ENCODE measurements around the gene KRT38.
"Not testable (repeated sequence)": the region's sequence is repeated elsewhere in the genome, so short reads cannot be mapped to it uniquely, and the experiment has no call there.

Gene KRT38

DNA sequence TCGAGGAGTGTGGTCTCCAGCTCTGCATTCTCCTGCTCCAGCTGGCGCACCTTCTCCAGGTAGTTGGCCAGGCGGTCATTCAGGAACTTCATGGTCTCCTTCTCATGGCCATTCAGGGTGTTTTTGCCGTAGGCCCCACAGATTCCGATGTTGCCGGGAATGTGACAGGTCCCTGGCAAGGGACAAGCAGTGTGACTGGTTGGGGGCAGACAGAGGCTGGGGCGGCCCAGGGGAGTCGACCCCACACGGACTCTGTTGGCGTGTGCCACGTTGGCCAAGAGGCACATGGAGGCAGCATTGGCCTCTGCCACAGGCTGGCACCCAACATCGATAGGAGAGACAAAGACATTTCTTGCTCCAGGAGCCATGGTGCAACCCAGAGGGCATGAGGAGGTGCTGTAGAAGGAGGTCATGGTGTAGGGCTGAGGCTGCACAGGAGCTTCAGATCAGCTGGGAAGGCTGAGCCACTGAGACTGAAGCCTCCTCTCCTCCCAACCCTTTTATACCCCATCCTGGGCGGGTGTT lies 16.6 kb downstream of the KRT38 start, which contains the start of gene KRT37:
Gene KRT37, minus strand, starts transcription at position 475 of the 525 bp plus-strand sequence. Its CDS starts 62 bp downstream, at position 413.
- DNase-seq, result no peak
- no peak for TF ChIP-seq GATA1 (IDR thresholded peaks at IDR 0.05; ENCODE audit: low read depth, low read length)
- TF ChIP-seq POLR2A (IDR thresholded peaks at IDR 0.05; ENCODE audit: low read length), result no peak

DNA sequence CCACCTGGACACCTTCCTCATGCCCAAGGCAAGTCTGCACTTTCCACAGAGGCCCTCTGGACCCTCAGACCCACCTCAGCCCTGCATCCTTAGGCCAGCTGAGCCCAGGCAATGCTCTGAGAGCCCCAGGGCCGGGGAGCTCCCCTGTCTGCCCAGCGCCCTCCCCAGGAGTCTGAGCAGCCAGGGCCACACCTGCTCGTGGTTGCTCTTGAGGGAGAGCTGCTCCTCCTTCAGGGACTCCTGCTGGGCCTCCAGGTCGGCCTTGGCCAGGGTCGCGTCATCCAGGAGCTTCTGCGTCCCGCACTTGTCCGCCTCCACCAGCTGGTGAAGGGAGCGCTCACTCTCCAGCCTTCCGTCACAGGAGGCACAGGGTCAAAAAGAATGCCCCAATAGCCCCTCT lies 18.2 kb downstream of the KRT38 start:
- not testable (repeated sequence) for DNase-seq

DNA sequence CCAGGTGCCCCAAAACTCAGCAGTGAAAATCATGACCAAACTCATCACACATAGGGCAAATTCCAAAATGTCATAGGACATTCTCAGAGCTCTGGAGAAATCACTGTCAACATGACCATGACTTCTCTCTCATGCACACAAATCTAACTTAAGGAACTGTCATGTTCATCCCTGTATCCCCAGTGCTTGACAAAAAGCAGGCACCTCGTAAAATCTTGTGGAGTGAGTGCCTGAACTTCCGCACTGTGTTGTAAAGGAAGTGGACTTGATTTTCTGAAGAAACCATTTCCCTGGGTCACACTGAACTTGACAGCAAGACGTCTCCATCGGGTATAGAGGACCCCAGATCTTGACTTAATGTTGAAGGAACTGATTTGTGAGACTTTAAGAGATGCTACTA lies 19.2 kb downstream of the KRT38 start:
- no peak for TF ChIP-seq POLR2A (IDR thresholded peaks at IDR 0.05; ENCODE audit: low read length)
- no peak for TF ChIP-seq GATA1 (IDR thresholded peaks at IDR 0.05; ENCODE audit: low read depth, low read length)
- DNase-seq, result no peak

GRCh38 chr17:41421116-41421515 lies 19.7 kb downstream of the KRT38 start:
- no peak for DNase-seq
- TF ChIP-seq POLR2A (IDR thresholded peaks at IDR 0.05; ENCODE audit: low read length) (no peak), GATA1 (IDR thresholded peaks at IDR 0.05; ENCODE audit: low read depth, low read length) (no peak)

DNA sequence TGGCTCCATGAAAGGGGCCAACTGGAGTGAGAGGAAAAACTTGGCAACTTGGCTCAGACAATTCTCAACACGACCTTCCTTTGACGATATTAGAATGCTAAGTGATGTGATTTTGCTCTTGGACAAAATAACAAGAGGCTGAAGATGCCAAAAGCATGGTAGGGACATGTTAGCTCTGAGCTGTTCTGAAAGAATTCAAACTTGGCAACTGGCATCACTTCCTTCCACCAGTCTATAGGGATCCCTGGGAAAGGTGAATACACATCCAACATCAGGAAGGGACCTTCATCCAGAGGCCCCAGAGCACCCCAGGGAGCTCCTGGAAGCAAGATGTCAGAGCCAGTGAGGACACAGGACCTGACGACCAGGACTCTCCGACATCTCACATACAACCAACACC lies 20.6 kb downstream of the KRT38 start:
- no peak for DNase-seq
- TF ChIP-seq POLR2A (IDR thresholded peaks at IDR 0.05; ENCODE audit: low read length) (no peak), GATA1 (IDR thresholded peaks at IDR 0.05; ENCODE audit: low read depth, low read length) (no peak)

GRCh38 chr17:41419716-41420115 lies 21.1 kb downstream of the KRT38 start:
- TF ChIP-seq GATA1 (IDR thresholded peaks at IDR 0.05; ENCODE audit: low read depth, low read length) (no peak), POLR2A (IDR thresholded peaks at IDR 0.05; ENCODE audit: low read length) (no peak)
- DNase-seq, result no peak

GRCh38 chr17:41418116-41418860 lies 22.5 kb downstream of the KRT38 start:
- TF ChIP-seq GATA1 (IDR thresholded peaks at IDR 0.05; ENCODE audit: low read depth, low read length), result no peak
- TF ChIP-seq POLR2A (IDR thresholded peaks at IDR 0.05; ENCODE audit: low read length), result no peak
- no peak for DNase-seq

DNA sequence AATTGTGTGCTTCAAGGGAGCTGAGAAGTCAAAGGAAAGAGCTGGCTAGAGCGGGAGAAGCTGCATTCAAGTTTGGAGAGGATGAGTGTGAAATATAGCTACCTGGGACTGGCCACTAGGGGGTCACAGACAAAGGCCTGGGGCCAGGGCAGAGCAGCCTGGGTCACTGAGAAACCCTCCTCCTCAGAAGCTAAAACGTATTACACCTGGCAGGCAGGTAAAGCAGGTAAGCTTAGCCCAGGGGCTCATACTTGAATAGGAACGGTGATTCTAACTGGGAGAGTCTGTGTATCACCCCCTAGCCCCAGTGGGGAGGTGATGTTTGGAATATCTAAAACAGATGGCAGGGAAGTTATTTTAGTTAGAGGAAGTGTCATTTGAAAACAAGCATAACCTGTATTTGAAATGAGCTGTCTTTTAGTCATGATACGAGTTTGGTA lies 23.2 kb downstream of the KRT38 start:
- TF ChIP-seq POLR2A (IDR thresholded peaks at IDR 0.05; ENCODE audit: low read length) (no peak), GATA1 (IDR thresholded peaks at IDR 0.05; ENCODE audit: low read depth, low read length) (no peak)
- DNase-seq, result peak in 1 of 2 experiments; percentile 18

DNA sequence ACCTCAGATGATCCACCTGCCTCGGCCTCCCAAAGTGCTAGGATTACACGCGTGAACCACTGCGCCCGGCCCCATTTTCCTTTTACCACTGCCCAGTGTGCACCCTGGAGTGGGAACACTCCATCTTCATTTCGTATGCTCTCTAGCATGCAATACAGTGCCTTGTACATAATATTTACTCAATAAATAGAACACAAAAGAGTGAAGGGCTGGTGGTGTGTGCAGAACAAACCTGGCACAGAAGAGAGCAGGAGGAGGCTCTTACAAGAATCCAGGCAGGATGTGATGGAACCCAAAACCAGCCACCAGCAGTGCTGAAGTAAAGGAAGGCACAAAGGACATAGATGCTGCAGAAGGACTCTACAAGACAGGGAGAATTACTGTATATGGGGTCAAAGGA lies 23.7 kb downstream of the KRT38 start:
- DNase-seq, result no peak
- no peak for TF ChIP-seq POLR2A (IDR thresholded peaks at IDR 0.05; ENCODE audit: low read length)
- TF ChIP-seq GATA1 (IDR thresholded peaks at IDR 0.05; ENCODE audit: low read depth, low read length), result no peak

- no peak for DNase-seq
- TF ChIP-seq POLR2A (IDR thresholded peaks at IDR 0.05; ENCODE audit: low read length) (no peak), GATA1 (IDR thresholded peaks at IDR 0.05; ENCODE audit: low read depth, low read length) (no peak)
These were observed 24.3 kb downstream of the KRT38 start for GRCh38 chr17:41416479-41416878.

DNA sequence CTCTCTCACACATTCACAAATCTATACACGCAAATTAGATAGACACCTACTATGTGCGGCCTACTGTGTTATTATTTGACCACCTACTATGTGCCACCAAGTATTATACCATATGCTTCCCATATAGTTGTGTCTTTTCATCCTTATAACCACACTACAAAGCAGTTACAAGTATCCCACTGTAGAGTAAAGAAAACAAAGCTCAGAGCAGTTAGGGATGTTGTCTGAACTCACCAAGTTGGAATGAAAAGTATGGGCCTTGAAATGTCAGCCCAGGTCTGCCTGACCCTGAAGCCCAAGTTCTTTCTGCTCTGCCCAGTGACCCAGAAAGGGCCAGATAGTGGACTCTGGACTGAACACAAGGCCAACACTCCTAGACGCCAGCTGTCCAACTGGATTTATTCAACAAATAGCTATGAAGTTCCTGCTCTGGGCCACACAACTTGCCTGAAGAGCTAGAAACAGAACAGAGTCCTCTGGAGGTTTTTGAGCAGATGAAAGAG lies 24.9 kb downstream of the KRT38 start:
- no peak for TF ChIP-seq POLR2A (IDR thresholded peaks at IDR 0.05; ENCODE audit: low read length)
- TF ChIP-seq GATA1 (IDR thresholded peaks at IDR 0.05; ENCODE audit: low read depth, low read length), result no peak
- DNase-seq, result no peak

DNA sequence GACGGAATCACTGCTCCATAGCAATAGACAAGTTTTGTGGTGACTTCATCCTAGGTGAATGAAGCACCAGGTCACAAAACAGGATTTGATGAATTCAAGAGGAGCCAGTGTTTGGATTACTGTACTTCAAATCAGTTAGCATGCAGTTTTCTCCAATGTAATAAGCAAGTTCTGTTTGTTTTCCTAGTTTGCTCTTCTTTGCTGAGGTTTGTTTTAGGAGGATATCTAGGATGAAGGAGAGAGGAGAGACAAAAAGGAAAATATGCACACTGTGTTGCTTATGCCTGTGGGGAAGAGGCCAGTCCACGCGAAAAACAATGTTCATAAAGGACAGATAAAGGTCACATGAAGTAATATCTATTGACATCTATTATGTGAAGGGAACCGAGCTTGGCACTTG lies 25.4 kb downstream of the KRT38 start:
- DNase-seq, result no peak
- TF ChIP-seq POLR2A (IDR thresholded peaks at IDR 0.05; ENCODE audit: low read length) (no peak), GATA1 (IDR thresholded peaks at IDR 0.05; ENCODE audit: low read depth, low read length) (no peak)

GRCh38 chr17:41413982-41414381 lies 26.8 kb downstream of the KRT38 start:
- TF ChIP-seq POLR2A (IDR thresholded peaks at IDR 0.05; ENCODE audit: low read length) (no peak), GATA1 (IDR thresholded peaks at IDR 0.05; ENCODE audit: low read depth, low read length) (no peak)
- DNase-seq, result no peak

- DNase-seq, result no peak
- TF ChIP-seq POLR2A (IDR thresholded peaks at IDR 0.05; ENCODE audit: low read length), result no peak
- no peak for TF ChIP-seq GATA1 (IDR thresholded peaks at IDR 0.05; ENCODE audit: low read depth, low read length)
These were observed 27.3 kb downstream of the KRT38 start for GRCh38 chr17:41413353-41413957.
